HG03280 (cell line): ENCODE measurements around the gene SPSB2.
"Not testable (repeated sequence)": the region's sequence is repeated elsewhere in the genome, so short reads cannot be mapped to it uniquely, and the experiment has no call there.

Experiments used
- ATAC-seq: cut with Tn5 transposase; IDR thresholded peaks from one replicate; pipeline ENCODE4 v1.9.1; 2021; ENCODE audit warnings: mild to moderate bottlenecking, moderate library complexity; ENCODE audit not compliant: unreplicated experiment

The SPSB2 gene, protein sequence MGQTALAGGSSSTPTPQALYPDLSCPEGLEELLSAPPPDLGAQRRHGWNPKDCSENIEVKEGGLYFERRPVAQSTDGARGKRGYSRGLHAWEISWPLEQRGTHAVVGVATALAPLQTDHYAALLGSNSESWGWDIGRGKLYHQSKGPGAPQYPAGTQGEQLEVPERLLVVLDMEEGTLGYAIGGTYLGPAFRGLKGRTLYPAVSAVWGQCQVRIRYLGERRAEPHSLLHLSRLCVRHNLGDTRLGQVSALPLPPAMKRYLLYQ

DNA sequence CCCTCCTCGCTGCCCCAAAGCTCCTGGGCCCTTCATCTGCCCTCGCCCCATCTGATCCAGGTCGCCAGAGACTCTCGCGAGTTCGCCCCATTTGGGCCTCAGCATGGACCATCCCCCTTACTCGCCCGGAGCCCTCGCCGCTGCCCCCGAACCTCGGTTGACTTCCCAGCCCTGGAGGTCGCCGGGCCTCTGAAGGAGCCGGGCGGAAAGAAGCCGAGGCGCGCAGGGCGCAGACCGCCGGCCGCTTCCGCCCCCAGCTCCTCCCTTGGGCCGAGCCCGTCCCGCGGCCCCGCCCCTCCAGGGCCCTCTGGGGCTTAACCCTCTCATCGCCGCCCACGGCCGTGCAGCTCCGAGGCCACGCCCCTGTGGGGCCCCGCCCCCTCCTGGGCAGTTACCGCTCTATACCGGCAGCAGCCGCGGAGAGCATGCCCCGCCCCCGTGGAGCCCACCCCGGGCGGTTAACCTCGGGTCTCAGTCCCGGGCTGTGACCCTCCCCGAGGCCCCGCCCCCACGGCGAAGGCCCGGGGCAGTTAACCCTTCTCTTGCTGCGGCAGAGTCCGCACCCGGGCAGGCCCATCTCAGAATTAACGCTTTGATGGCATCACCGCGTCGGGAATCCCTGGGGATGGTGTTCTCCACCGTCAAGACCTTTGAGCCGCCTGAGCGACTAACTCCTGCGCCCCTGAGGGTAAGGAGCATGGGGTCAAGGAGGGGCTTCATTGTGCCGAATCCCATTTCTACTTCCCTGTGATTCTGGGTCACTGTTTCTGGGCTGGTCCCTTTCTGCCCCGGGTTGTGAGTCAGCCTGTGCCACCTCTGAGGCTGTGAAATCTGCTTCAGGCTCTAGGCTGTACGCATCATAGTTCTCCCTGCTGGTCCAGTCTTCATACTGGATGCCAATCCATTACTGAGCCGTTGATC, at the start of gene SPSB2:
Gene SPSB2 (minus strand): TSS at position 210 of the 921 bp plus-strand sequence. CDS start 402 bp downstream, outside the sequence.
- peak; percentile 75 for ATAC-seq

DNA sequence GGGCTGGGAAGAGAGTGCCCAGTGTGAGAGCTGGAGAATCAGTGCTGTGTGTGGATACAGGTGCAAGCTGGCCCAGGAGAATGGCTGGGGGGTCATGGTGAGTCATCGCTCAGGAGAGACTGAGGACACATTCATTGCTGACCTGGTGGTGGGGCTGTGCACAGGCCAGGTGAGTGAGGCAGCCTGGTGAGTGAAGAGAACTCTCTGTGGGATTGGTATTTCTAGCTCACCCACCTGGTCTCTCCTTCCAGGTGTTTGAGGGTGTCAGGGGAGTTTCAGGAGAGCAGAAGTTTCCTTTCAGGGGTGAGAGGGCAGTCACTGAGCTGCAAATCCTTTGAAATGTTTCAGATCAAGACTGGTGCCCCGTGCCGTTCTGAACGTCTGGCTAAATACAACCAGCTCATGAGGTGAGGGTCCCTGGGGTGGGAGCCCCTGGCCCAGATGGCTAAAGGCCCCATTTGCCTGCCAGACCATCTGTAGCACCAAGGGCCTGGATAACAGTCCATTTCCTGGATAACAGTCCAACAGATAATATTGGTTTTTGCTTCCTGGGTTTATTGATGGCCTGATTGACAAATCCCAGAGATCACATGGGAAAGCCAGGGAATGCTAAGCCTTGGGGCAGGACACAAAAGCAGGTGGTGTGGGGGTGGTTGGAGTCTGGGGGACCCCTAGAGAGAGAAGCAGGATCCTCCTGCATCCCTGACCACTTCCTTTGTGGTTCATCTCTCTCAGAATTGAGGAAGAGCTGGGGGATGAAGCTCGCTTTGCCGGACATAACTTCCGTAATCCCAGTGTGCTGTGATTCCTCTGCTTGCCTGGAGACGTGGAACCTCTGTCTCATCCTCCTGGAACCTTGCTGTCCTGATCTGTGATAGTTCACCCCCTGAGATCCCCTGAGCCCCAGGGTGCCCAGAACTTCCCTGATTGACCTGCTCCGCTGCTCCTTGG, 49.2 kb upstream of the SPSB2 start:
- ATAC-seq = no peak

DNA sequence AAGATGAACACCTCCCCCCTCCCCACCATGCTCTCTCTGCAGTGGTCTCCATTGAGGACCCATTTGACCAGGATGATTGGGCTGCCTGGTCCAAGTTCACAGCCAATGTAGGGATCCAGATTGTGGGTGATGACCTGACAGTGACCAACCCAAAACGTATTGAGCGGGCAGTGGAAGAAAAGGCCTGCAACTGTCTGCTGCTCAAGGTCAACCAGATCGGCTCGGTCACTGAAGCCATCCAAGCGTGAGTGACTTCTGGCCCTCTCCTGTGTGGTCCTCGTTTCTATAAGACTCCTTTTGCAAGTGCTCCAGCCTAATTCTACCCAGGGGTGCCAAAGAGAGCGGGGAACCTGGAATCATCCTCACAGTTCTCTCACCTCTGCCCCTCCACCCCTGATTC, 48.4 kb upstream of the SPSB2 start:
- no peak for ATAC-seq

DNA sequence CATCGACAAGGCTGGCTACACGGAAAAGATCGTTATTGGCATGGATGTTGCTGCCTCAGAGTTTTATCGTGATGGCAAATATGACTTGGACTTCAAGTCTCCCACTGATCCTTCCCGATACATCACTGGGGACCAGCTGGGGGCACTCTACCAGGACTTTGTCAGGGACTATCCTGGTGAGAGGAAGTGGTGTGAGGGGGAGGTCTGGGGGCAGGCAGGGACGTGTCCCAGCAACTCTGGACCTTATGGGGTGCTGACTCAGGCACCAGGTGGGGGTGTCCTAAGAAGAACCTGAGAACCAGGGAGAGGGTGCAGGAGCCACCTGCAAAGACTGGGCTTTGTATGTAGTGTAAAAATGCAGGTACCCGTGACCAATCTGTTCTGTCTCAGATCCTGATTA, 46.5 kb upstream of the SPSB2 start:
- no peak for ATAC-seq

DNA sequence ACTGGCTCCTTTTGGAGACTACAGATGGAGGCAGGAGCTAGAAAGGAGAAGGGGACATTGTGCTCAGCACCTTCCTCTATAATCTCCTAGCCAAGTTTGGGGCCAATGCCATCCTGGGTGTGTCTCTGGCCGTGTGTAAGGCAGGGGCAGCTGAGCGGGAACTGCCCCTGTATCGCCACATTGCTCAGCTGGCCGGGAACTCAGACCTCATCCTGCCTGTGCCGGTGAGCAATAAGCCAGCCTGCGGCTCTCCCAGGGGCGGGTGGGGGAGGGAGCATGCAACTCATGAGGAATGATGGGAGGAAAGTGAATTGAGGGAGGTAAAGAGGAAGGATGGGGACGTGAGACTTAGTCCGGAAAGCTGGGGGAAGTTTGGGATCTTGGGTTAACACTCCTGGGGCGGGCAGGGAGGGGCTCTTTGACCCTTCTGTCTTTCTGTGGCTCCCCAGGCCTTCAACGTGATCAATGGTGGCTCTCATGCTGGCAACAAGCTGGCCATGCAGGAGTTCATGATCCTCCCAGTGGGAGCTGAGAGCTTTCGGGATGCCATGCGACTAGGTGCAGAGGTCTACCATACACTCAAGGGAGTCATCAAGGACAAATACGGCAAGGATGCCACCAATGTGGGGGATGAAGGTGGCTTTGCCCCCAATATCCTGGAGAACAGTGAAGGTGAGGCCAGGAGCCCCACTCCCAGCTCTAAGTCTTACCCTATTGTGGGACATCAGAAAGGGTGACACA, 44.6 kb upstream of the SPSB2 start:
- no peak for ATAC-seq

DNA sequence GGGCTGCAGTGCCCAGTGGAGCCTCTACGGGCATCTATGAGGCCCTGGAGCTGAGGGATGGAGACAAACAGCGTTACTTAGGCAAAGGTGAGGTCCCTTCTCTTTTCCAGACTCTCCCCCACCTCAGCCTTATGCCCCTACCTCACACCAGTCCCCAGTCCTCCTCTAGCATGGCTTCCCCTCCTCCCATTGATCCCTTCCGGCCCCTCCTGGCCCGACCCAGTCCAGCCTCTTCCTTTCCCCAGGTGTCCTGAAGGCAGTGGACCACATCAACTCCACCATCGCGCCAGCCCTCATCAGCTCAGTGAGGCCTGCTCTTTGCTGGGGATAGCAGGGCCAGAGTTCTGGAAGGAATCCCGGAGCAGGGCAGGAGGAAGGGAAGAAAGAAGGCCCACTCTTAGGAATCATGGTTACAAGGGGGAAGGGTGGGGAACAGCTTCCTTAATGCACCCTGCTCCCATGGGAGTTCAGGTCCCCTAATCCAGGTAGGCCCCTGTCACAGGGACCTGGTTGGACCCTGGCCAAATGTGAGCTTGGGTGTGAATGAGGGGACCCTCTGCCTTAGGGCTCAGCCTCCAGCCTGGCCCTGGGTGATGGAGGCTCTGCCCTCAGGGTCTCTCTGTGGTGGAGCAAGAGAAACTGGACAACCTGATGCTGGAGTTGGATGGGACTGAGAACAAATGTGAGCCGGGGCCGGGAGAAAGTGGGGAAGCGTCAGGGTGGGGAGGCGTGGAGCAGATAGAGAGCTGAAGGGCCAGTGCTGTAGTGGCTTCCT, 43.5 kb upstream of the SPSB2 start:
- ATAC-seq = no peak

DNA sequence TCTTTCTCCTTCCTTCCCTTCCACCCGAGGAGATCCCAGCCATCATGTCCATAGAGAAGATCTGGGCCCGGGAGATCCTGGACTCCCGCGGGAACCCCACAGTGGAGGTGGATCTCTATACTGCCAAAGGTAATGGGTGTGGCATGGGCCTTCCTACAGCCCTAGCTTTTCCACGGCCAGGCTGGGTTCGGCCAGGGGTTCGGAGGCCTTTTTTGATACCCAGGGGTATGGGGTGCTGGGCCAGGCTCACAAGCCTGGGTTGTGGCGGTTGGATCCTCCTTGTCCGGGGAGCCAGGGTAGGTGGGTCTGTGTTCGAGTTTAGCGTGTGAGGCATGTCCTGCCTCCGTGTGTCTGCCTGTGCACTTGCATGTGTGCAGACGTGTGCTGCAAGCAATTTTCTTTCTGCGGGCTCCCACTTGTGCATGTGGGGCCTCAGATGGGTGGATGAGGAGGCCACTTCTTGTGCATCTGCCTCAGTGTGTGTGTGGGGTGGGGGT, 42.7 kb upstream of the SPSB2 start:
- no peak for ATAC-seq

DNA sequence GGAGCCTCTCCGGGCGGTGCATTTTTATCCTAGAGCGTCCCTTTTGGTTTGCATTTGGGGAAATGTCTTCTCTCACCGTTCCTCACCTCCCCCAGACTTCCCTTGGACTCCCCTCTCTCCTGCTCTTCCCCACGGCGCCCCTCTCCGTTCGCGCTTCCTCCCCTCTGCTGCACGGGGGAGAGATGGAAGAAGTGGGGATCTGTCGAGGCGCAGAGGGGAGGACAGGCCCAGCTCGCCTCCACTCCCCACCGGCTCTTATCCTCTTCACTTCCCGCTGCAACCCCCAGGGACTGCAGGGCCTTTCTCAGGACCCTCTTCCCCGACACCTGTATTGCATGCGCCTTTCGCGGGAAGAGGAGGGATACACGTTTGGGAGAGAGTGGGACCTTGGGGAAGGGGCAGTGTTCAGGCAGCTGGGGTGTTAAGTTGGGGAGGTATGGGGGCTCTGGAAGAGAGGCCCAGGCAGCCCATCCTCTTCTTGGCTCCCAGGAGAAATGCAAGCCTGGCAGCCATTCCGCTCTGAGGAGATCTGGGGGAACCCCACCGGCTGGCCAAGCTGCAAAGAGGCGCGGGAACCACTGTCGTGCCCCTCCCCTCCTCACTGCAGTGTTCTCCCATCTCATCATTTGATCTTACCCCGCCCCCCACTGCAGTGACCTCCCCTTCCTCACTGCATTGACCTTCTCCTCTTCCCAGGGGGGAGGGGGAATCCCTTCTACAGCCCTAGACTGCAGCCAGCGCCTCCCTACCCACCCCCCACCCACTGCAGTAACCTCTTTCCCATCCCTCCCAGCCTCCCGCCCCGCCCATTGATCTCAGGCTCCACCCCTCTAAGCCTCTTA, 42.1 kb upstream of the SPSB2 start:
- no peak for ATAC-seq

DNA sequence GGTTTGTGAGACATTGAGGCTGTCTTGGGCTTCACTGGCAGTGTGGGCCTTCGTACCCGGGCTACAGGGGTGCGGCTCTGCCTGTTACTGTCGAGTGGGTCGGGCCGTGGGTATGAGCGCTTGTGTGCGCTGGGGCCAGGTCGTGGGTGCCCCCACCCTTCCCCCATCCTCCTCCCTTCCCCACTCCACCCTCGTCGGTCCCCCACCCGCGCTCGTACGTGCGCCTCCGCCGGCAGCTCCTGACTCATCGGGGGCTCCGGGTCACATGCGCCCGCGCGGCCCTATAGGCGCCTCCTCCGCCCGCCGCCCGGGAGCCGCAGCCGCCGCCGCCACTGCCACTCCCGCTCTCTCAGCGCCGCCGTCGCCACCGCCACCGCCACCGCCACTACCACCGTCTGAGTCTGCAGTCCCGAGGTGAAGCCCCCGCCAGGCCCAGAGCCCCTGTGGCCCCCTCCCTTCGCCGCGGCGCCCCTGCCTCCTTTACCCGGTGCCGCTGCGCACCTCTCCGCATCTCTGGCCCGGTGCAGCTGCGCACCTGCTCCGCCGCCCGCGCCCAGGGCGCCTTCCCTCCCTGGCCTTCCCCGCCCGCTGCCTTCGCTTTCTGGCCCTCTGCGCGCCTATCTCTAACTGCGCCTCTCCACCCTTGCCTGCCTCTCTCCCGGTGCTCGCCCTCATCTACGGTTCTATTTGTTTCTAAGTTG, 41.3 kb upstream of the SPSB2 start, which contains the start of gene ENO2:
Gene ENO2 (plus strand): TSS at position 335 of the 701 bp plus-strand sequence. CDS start 1,253 bp downstream, outside the sequence.
- peak; percentile 78 for ATAC-seq

DNA sequence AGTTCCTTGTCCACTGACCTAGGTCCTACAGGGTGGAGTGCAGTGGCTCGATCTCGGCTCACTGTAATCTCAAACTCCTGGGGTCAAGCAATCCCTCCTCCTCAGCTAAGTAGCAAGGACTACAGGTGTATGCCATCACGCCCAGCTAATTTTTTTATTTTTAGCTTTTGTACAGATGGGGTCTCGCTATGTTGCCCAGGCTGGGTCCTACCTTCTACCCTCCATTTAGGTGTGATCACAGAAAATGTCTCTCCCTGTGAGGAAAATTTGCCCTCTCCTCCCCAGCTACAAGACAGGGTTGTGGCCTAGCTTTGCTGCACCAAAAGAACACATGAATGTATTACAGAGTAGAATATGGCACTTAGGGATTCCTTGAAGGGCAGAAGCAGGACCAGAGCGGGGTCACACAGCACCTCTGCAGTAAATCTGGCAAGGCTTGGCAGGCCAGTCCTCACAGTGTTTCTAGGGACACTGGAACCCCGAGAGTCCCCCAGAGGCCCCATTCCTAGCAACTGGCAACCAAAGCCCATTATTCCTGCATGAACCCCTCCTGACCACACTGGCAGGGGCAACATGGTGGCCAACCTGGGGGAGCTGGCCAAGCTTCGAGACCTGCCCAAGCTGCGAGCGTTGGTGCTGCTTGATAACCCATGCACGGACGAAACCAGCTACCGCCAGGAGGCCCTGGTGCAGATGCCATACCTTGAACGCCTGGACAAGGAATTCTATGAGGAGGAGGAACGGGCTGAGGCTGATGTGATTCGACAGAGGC, 39.2 kb upstream of the SPSB2 start:
- no peak for ATAC-seq

DNA sequence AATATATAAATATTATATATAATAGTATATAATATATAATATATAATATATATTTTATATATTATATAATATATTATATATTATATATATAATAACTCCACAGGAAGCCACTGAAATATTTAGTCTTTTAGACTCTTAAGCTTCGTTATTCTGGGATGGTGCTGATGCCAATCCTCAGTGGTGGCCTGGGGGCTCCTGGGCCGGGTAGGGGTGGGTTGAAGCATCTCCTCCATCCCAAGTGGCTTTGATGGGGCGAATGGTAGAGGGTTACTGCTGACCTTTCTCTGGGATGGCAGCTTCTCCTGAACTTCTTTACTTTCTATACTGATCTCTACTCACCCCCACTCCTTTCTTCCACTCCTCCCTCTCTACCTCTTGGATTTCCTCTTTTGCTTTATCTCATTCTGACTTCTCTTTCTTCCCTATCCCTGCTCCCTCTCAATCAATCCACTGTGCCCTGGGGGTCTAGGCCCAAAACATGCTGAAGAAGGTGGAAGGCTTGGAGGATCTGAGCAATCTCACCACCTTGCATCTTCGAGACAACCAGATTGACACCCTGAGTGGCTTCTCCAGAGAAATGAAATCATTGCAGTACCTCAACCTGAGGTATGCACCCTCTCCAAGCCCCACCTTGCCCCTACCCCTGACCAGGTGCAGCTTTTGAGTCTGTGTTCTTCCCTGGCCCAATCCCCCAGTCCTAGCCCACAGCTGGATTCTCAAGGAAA, 36.5 kb upstream of the SPSB2 start:
- no peak for ATAC-seq

DNA sequence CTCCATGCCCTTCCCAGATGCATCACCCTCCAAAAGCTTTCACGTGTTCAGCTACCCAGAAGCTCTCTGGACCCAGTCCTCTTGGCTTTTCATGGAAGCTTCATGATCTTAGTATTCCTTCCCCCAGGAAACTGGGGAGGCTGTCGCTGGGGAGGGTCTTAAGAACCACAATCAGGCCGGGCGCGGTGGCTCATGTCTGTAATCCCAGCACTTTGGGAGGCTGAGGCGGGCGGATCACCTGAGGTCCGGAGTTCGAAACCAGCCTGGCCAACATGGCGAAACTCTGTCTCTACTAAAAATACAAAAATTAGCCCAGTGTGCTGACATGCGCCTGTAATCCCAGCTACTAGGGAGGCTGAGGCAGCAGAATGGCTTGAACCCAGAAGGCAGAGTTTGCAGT, 35.0 kb upstream of the SPSB2 start:
- ATAC-seq = not testable (repeated sequence)

DNA sequence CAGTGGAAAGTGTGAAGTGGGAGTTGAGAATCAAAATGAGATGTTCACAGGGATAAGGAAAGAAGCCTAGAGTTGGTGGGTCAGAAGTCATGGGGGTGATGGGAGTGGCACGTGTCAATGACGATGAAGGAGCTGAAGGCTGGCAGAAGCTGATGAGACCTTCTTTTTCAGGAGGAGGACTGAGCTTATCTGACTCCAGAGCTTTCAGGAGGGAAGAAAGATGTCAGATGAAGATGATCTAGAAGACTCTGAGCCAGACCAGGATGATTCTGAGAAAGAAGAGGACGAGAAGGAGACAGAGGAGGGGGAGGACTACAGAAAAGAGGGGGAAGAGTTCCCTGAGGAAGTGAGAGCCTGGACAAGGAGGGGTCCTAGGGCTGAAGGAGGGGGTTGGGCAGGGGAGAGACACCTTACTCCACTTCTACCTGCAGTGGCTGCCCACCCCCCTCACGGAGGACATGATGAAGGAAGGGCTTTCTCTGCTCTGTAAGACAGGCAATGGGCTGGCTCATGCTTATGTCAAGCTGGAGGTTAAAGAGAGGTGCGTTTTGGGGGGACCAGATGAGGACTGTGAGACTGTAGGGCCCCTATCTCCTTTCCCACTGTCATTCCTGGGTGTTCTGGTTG, 32.4 kb upstream of the SPSB2 start:
- ATAC-seq = no peak

DNA sequence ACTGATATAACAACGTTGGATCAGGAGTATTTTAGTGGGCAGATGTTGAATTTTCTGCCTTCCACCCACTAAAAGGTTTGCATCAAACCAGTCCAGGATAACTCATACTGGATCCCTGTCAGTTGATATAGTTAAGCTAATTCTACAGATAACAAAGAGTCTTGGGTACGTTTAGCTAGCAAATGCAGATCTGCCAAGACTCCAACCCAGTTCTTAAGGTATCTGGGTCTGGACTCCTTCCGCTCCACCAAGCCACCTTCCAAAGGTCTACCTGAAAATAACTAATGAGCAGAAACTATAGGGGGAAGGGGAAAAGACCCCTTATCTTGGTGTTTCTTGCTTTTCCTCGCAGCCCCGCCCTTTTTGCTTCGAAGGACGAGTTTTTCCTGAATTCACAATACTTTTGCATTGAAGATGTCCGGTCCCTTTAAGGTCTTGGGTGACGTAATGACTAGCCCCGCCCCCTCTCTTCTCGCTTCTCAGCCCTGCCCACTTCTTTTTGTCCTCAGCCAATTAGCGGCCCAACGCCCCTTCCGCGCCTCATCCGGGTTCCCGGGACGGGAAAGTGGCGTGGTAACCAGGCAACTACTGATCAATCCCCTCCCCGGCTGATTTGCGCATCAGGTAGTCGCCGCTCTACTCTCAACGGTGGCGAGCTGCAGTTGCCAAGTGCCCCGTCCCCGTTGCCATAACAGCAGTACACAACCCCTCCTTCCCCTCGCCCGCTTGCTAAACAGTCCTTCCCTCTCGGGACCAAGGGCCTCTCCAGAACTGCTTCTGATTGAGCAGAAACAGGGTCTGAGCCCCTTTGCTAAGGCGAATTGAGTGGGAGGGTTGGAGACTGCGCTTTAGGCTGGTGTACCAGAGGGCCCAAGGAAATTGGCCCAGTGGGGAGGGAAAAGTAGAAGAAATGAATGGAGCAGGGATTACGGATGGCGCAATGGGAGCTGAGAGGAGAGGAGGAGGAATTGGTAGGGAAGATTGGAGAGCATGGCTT, 31.5 kb upstream of the SPSB2 start, which contains the start of gene LRRC23:
Gene LRRC23 (plus strand): TSS at position 543 of the 997 bp plus-strand sequence. CDS start 812 bp downstream, outside the sequence.
- peak; percentile 97 for ATAC-seq
